Neural crest cell (in vitro differentiated cells): ENCODE results near the gene CBR1. TPM values are rescaled to one million over a fixed set of nuclear protein-coding genes. Genes with fewer than 3 reads are reported as not detected.
"Not testable (repeated sequence)": the region's sequence is repeated elsewhere in the genome, so short reads cannot be mapped to it uniquely, and the experiment has no call there.

Experiments used
- DNase-seq: peaks from one replicate; pipeline ENCODE4 v3.0.0; 2021; ENCODE audit warnings: low read depth, mixed read lengths, low spot score
- H3K27ac Mint-ChIP-seq: one replicate; pipeline ENCODE4 v1.8.0; 2021; ENCODE audit warnings: mild to moderate bottlenecking, mixed read lengths; ENCODE audit not compliant: unreplicated experiment
- H3K27me3 Mint-ChIP-seq: 2 replicates; pipeline ENCODE4 v1.8.0; 2021; ENCODE audit warnings: low read depth, mild to moderate bottlenecking, mixed read lengths
- H3K36me3 Mint-ChIP-seq: 2 replicates; pipeline ENCODE4 v1.8.0; 2021; ENCODE audit warnings: low read depth, mild to moderate bottlenecking, mixed read lengths
- H3K4me1 Mint-ChIP-seq: 2 replicates; pipeline ENCODE4 v1.8.0; 2021; ENCODE audit warnings: mixed read lengths
- H3K4me3 Mint-ChIP-seq: one replicate; pipeline ENCODE4 v1.8.0; 2021; ENCODE audit warnings: mild to moderate bottlenecking, mixed read lengths
- H3K9me3 Mint-ChIP-seq: 2 replicates; pipeline ENCODE4 v1.8.0; 2021; ENCODE audit warnings: mixed read lengths
- CTCF ChIP-seq: fragments of 200-600 bp; sonication (generic); conservative IDR thresholded peaks from 2 replicates; pipeline ENCODE4 v1.5.0; 2021; ENCODE audit warnings: antibody characterized with exemption, mild to moderate bottlenecking
- total RNA-seq: library from RNA; stranded (reverse); gene quantifications from 2 replicates; pipeline ENCODE4 v1.2.1, GENCODE V29; 2021

CBR1 gene
- total RNA-seq, 1 donor from 2014 or later, result 2.1 TPM

- TF ChIP-seq CTCF, result no peak
- H3K9me3 Mint-ChIP-seq, result peaks cover 8% of the 10 kb centered on the region
- DNase-seq, result no peak
- peaks cover 8% of the 10 kb centered on the region for H3K36me3 Mint-ChIP-seq
- H3K27ac Mint-ChIP-seq, result no peak overlapping the region
- peaks cover 6% of the 10 kb centered on the region for H3K4me1 Mint-ChIP-seq
- H3K4me3 Mint-ChIP-seq, result no peak overlapping the region
- H3K27me3 Mint-ChIP-seq, result peaks cover 46% of the 10 kb centered on the region
Measured at GRCh38 chr21:36096398-36097290, 26.8 kb downstream of the CBR1 start.

GRCh38 chr21:36097427-36098181 is 27.8 kb downstream of the CBR1 start:
- H3K4me1 Mint-ChIP-seq, result peaks cover 6% of the 10 kb centered on the region
- peaks cover 8% of the 10 kb centered on the region for H3K36me3 Mint-ChIP-seq
- peak overlapping the region; percentile 30 for H3K27ac Mint-ChIP-seq
- no peak for TF ChIP-seq CTCF
- peaks cover 8% of the 10 kb centered on the region for H3K9me3 Mint-ChIP-seq
- H3K4me3 Mint-ChIP-seq, result no peak overlapping the region
- no peak for DNase-seq
- peaks cover 49% of the 10 kb centered on the region for H3K27me3 Mint-ChIP-seq

- peaks cover 8% of the 10 kb centered on the region for H3K9me3 Mint-ChIP-seq
- no peak overlapping the region for H3K27ac Mint-ChIP-seq
- peaks cover 49% of the 10 kb centered on the region for H3K27me3 Mint-ChIP-seq
- TF ChIP-seq CTCF, result no peak
- peaks cover 8% of the 10 kb centered on the region for H3K36me3 Mint-ChIP-seq
- no peak for DNase-seq
- peaks cover 6% of the 10 kb centered on the region for H3K4me1 Mint-ChIP-seq
- no peak overlapping the region for H3K4me3 Mint-ChIP-seq
Measured at GRCh38 chr21:36098182-36098532, 28.3 kb downstream of the CBR1 start.

- Mint-ChIP-seq H3K27me3 (peaks cover 52% of the 10 kb centered on the region), H3K27ac (no peak overlapping the region)
Measured at GRCh38 chr21:36099000-36099399, 29.2 kb downstream of the CBR1 start.

GRCh38 chr21:36099695-36100211 is 29.9 kb downstream of the CBR1 start:
- H3K4me3 Mint-ChIP-seq, H3K36me3 Mint-ChIP-seq, H3K4me1 Mint-ChIP-seq, H3K27ac Mint-ChIP-seq, H3K9me3 Mint-ChIP-seq, DNase-seq: not testable (repeated sequence)
- H3K27me3 Mint-ChIP-seq, result peaks cover 60% of the 10 kb centered on the region

More at GRCh38 chr21:36099000-36099399, 29.2 kb downstream of the CBR1 start:
- peaks cover 5% of the 10 kb centered on the region for H3K9me3 Mint-ChIP-seq
- peaks cover 6% of the 10 kb centered on the region for H3K4me1 Mint-ChIP-seq
- peaks cover 2% of the 10 kb centered on the region for H3K36me3 Mint-ChIP-seq
- DNase-seq, result no peak
- no peak for TF ChIP-seq CTCF
- no peak overlapping the region for H3K4me3 Mint-ChIP-seq
